NCI-H2029 (cell line): ENCODE measurements around the gene NPSR1.
"Not testable (repeated sequence)": the region's sequence is repeated elsewhere in the genome, so short reads cannot be mapped to it uniquely, and the experiment has no call there.

Experiments
- DNase-seq: peaks from one replicate; lab custom pipeline; 2025; lab: John Stamatoyannopoulos, UW

NPSR1 gene

DNA sequence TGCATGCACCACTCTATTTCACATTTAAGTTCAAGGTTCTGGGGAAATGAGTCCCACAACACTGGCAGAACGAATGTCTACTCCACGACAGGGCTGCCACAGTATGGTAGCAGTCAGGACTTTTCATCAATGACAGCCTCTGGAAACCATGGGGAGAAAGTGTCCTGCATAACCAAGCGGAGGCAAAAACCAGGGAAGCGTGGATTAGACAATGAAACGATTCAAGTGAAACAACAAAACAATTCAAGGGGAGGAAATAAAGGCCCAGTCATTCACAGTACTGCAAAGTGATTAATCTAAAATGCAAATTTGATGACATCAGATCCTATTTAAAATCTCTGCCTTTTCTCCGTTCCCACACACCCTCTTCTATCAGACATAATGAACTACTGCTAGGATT lies 211.0 kb downstream of the NPSR1 start:
- no peak for DNase-seq

DNA sequence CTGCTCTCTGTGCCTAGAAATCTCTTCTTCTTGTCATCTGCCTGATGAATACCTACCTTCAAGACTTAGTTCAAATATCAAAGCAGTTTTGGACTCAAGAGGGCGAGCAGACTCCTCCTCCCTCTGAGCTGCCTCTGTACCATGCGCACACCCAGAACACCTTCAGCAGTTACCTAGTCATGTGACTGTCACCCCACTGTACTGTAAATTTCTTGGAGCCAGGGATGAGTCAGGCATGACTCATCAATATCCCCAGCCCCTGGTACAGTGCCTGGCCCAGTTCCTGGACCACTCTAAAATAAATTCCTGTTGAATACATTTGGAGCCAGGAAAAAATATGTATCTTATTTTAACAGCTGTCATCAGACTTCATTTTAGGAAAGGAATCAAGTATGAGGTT lies 212.0 kb downstream of the NPSR1 start:
- not testable (repeated sequence) for DNase-seq

DNA sequence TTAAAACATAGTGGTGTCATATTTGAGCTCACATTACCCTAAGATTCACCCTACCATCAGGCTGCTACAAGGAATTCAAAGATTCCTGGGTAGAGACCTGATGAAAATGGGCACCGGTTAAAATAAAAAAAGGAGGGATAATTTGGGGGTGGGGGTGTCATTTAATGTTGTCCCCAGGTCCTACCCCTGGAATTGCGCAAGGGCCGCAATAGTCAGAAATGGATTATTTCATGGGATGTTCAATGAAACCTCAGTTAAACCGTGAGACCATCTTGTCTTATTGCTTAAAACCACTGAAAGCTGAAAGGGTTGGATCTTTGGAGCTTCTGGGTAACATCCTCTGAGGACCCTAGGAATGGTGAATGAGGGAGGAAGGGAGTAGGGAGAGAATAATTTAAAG lies 216.3 kb downstream of the NPSR1 start:
- not testable (repeated sequence) for DNase-seq

DNA sequence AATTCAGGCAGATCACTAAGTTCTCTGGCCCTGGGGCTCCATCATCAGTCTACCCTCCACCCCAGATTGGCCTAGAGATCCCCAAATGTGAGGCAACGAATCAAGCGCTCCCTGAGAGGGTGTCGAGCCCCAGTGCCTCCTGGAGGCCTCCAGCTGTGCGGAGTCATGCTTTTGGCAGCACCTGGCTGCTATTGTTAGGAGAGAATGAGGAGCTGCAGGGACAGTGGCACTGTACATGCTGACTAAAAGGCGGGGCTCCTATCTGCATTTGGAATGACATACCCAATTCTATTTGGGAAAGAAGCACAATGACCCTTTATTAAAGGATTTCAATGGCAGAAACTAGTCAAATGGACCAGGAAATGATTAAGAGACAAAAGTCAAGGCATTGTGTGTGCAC lies 217.5 kb downstream of the NPSR1 start:
- no peak for DNase-seq

DNA sequence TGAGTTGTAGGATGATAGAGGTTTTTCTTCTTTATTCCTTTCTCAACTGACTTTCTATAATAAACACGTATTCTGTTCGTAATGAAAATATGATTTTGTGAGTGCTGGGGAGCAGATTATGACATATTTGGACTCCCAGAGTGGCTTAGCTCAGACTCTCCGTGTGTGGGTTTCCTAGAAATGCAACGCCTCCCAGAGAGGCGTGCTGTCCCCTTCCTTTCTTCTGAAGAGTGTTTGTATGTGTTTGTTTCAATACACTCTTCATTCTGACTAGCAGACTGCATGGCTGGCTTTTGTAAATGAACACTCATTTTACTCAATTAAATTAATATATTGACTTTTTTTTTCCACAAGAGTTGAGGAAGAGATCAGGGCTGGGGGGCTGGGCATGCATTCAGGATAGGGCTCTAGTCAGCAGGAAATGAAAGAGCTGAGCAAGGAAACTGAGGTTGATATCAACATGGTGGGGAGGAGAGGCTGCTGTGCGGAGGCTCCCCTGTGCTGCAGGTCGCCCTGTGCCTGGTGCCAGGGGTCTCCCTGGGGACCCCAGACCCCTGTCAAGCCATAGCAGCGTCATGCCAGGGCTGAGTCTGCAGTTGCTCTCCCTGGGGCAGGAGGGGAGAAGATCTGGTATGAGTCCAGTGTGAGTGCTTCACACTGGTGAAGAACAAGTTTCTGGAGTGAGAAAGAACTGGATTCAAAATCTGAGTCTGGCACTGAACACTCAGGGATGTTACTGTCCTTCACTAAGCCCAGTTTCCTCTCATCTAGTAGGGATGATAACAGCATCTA lies 221.1 kb downstream of the NPSR1 start:
- not testable (repeated sequence) for DNase-seq

DNA sequence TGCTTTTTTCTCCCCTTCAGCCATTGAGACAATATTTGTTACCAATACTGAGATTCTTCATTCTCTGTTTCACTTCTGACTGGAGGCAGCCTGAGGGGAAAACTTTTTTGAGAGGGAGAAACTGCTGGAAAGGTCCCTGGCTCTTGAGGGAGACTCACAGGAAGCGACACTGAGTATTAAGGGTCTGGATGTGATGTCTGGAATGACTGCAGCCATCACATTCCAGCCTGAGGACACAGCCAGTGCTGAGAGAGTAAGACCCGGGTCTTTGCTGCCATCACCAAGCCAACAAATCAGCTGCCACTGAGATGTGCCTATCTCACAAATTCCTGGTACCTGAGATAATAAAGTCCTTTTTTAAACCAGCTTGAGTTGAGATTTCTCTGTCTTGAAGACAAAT lies 221.9 kb downstream of the NPSR1 start:
- no peak for DNase-seq

DNA sequence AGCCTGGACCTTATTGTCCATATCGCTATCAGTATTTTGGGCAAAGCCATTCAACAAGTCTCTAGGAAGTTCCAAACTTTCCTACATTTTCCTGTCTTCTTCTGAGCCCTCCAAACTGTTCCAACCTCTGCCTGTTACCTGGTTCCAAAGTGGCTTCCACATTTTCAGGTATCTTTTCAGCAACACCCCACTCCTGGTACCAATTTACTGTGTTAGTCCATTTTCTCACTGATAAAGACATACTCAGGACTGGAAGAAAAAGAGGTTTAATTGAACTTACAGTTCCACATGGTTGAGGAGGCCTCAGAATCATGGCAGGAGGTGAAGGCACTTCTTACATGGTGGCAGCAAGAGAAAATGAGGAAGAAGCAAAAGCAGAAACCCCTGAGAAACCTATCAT lies 225.8 kb downstream of the NPSR1 start:
- not testable (repeated sequence) for DNase-seq

DNA sequence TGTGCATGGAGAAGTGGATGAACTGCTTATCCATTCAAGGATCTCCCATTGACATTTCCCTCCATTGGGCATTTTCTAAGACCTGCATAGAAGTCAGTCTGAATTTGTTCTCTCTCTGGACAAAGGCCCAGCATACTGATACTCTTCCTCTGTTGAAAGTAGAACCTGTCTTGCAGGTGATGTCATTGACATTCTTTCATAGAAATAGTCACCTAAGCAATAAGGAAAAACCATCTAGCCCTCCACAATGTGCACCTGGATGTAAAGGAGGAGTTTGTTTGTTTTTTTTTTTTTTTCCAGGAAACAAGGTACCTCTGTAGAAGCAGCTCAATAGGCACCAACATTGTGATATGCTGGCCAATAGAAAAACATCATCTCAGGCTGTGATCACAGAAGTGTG lies 228.8 kb downstream of the NPSR1 start:
- no peak for DNase-seq

DNA sequence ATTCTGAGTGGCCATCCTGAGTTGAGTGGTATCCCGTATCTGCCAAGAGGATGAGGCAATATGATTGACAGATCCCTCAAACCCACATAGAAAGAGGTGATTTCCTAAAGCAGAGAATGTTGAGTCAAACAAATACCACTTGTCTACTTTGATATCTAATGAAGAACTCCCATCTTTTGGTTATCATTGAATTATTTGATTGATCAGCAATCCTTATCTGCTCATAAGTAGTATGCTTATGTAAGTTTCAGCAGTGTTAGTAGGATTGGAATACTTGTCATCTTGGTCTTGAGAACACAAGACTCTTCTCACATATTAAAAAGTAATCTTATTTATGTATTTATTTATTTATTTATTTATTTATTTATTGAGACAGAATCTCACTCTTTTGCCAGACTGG lies 231.9 kb downstream of the NPSR1 start:
- no peak for DNase-seq

DNA sequence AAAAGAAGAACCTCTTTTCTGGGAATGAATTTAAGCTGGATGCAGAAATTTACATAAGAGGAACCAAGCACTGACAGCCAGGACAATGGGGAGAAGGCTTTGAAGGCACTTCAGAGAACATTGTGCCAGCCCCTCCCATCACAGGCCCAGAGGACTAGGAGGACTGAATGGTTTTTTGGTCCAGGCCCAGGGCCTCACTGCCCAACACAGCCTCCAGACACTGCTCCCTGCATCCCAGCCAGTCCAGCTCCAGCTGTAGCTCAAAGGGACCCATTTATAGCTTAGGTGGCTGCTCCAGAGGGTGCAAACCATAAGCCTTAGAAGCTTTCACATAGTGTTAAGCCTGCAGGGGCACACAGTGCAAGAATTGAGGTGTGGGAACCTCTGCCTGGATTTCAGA lies 237.2 kb downstream of the NPSR1 start:
- no peak for DNase-seq
